ENCODE results near the gene SLC22A2. TPM values are rescaled to one million over a fixed set of nuclear protein-coding genes. Genes with fewer than 3 reads are reported as not detected.
"Not testable (repeated sequence)": the region's sequence is repeated elsewhere in the genome, so short reads cannot be mapped to it uniquely, and the experiment has no call there.

SLC22A2 gene
- 5.3 and 20.3 TPM in 2 replicates for total RNA-seq

- no peak for DNase-seq (ENCODE audit: low read depth)
These were observed at the start of gene SLC22A2 for GRCh38 chr6:160258346-160259142. Gene SLC22A2 (minus strand): TSS chr6:160258821. CDS start chr6:160258757, 64 bp downstream.

DNA sequence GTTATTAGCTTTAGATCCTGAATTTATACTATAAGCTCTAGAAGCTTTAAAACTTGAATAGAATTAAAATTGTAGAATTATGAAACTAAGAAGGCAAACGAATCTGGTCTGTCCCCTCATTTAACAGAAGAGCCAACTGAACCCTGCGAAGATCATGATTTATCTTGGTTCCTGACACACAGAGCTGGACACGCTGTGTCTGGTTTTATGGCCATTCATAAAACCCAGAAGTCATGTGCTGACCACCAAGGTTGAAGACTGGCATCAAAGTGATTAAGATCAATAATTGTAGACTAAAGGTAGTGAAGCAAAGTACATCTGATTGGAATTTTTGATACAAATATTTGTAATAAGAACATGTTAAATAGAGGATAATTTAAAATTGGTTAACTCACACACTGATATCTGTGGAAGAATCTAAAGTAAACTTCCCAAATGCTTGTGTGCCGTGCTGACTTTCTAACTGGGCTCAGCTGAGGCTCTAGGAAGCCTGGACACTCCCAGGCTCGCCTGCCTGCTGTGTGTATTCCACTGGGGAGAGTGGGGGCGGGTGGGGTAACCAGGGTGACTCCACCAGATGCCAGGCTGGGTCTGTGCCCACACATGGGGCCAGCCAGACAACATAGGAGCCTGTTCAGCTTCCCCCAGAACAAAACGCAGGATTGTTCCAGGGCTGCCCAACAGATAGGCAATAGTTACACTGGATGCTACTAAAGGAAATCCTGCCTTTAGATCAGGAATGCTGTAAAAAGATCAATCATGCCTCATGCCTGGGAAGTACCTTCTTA is 47.5 kb upstream of the SLC22A2 start:
- DNase-seq (ENCODE audit: low read depth): no peak

DNA sequence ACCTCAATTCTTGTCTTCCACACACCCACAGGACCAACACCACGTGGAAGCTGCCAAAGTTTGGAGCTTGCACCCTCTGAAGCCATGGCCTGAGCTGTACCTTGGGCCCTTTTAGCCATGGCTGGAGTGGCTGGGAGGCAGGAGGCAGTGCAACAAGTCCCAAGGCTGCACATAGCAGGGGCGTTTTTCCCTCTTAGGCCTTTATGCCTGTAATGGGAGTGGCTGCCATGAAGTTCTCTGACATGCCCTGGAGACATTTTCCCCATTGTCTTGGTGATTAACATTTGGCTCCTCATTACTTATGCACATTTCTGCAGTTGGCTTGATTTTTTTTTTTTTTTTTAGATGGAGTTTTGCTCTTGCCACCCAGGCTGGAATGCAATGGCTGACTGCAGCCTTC is 45.2 kb upstream of the SLC22A2 start:
- DNase-seq (ENCODE audit: low read depth): no peak

GRCh38 chr6:160302431-160303082 is 43.9 kb upstream of the SLC22A2 start:
- DNase-seq (ENCODE audit: low read depth): not testable (repeated sequence)

GRCh38 chr6:160301339-160301738 is 42.7 kb upstream of the SLC22A2 start:
- no peak for DNase-seq (ENCODE audit: low read depth)

- peak; percentile 69 for DNase-seq (ENCODE audit: low read depth)
These were observed 41.6 kb upstream of the SLC22A2 start for GRCh38 chr6:160300076-160300695.

DNA sequence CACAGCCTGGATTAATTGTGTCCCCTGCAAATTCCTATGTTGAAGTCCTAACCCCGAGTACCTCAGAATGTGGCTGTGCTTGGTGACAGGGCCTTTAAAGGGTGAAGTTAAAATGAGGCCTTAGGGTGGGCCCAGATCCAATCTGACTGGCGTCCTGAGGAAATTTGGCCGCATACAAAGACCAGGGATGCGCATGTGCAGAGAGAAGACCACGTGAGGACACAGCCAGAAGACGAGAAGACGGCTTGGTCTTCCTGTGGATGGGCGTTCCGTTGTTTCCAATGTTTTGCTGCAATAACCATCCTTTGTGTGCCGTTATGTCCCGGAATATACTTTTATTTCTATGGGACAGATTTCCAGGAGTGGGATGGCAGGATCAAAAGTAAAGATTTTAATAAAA is 40.9 kb upstream of the SLC22A2 start:
- DNase-seq (ENCODE audit: low read depth): no peak

- no peak for DNase-seq (ENCODE audit: low read depth)
These were observed 39.5 kb upstream of the SLC22A2 start for GRCh38 chr6:160298121-160298520.

- no peak for DNase-seq (ENCODE audit: low read depth)
These were observed 38.7 kb upstream of the SLC22A2 start for GRCh38 chr6:160297310-160297709.

DNA sequence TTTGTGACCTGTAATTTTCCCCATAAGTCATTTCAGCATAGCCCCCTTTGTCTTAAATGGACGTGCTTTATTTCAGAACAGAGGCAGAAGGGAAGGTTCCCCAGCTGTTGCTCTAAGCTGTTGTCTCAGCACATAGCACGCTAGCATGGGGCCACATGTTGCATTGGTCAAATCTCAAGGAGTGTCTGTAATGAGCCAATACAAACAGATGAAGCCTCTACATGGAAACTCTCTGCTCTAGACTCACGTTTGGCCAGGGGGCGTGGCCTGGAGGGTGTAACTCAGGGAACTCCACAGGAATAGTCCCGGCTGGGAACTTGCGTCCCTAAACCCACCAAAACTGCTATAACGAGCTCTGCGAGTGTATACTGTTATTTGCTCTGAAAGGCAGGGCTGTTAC is 35.2 kb upstream of the SLC22A2 start:
- DNase-seq (ENCODE audit: low read depth): no peak

DNA sequence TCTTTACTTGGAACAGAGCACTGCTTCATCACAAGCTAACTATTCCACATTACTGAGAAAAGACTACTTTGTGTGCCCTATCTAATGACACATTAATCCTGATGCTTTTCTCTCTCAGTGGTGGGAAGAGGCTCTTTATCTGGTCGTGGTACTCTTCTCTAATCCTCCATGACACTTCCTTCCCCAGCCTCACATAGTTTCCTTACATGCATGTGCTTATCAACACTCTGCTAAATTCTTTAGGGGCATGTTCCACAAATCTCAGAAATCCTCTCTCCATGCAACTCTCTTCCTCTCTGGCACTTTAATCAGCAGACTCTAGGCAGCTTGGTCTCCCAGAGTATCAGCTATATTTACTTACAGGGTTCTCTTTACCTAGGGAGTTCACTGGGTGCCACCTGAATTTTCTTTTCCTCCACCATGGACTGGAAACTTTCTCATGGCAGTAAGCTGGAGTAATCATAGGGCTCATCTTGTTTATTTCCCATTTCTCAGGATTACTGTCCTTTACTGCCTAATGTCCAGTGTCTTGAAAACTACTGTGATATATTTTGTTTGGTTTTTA is 27.0 kb upstream of the SLC22A2 start:
- DNase-seq (ENCODE audit: low read depth): no peak

DNA sequence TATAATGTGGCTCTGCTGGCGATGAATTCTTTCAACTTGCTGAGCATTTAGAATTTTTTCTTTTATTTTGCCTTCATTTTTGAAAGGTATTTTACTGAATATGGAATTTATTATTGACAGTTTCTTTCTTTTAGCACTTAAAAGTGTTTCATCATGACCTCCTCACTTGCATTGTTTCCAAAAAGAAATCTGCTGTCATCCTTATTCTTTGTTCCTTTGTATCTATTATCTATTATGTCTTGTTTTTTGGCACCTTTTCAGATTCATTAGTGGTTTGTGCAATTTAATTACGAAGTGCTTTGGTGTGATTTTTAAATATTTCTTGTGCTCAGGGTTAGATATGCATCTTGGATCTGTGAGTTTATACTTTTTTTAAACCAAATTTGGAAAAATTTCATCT is 26.0 kb upstream of the SLC22A2 start:
- DNase-seq (ENCODE audit: low read depth): no peak

GRCh38 chr6:160282444-160282843 is 23.8 kb upstream of the SLC22A2 start:
- no peak for DNase-seq (ENCODE audit: low read depth)

GRCh38 chr6:160279850-160280249 is 21.2 kb upstream of the SLC22A2 start:
- DNase-seq (ENCODE audit: low read depth): peak; percentile 32

DNA sequence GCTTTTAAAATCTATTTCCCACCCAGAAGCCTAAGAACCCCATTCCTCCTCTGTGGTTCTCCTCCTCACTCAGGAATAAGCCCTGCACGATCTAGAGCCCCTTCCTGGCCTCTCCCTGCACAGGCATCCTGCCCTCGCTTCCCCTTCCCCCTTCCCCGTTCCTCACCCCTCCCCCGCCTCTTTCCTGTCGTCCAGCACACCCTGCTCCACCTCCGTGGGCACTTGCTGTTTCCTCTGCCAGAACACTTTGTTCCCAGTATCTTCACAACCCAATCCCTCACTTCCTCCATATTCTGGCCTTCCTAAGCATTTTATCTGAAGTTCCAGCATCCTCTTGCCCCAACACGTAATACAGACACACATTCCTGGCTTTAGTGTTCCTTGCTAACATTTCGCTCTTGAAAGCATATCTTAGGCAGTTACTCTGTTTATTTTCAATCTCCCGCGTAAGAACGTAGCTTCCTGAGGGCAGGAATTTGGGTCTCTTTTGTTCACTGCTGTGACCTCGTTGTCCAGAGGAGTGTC is 20.2 kb upstream of the SLC22A2 start:
- DNase-seq (ENCODE audit: low read depth): no peak

DNA sequence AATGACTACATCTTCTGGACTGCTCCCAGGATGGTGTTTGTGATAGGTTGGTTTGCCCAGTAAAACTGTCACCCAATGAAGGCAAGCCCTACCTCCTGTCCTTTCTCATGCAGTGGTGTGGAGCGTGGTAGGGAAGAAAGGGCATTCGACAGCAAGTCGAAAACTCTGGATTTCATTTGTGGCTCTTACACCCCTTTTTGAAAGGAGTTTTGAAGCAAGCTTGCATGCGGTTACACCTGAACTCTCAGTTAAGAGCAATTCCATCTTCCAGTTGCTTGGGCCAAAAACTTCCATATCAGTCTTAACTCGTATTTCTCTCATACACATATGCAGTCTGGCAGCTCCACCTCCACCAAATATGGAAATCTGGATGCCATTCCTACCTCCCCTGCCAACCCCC is 19.7 kb upstream of the SLC22A2 start:
- DNase-seq (ENCODE audit: low read depth): no peak

DNA sequence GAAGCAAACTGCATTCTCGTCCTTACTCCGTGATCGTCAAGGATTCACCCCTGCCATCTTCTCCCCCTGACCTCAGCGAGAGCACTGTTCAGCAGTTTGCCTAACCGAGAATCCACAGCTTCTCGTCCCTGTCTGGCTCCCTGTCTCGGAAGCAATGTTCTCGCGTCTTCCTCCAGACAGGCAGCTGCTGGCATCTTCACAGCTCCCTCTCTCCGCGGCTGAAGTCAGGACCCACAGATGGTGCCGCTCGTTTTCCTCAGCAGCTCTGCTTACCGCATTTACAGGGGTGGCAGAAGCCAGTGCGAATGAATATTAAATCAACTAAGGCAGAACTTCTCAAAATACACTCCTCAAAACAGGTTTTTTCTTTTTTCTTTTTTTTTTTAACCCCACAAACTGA is 18.9 kb upstream of the SLC22A2 start:
- no peak for DNase-seq (ENCODE audit: low read depth)

GRCh38 chr6:160277144-160277543 is 18.5 kb upstream of the SLC22A2 start:
- DNase-seq (ENCODE audit: low read depth): no peak

DNA sequence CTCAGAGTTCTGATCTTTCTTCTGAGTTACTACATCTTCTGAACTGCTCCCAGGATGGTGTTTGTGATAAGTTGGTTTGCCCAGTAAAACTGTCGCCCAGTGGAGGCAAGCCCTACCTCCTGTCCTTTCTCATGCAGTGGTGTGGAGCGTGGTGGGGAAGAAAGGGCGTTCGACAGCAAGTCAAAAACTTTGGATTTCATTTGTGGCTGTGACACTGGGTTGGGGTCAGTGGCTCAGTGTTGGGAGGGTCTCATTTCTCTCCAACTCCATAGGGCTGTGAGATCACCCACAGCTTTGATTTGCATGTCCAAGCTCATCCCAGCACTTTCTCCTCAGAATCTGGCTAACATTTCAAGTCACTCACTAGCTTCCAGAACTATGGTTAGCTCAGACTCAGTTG is 17.5 kb upstream of the SLC22A2 start:
- DNase-seq (ENCODE audit: low read depth): no peak

GRCh38 chr6:160275511-160276003 is 16.9 kb upstream of the SLC22A2 start:
- no peak for DNase-seq (ENCODE audit: low read depth)

- no peak for DNase-seq (ENCODE audit: low read depth)
These were observed 16.4 kb upstream of the SLC22A2 start for GRCh38 chr6:160274871-160275510.

All from renal cortical epithelial cell (primary cell).